Hepatocyte (in vitro differentiated cells): ENCODE results near the gene CALCB.

Source experiments
- EZH2 ChIP-seq: fragments of 200-600 bp; sonication (generic); IDR thresholded peaks from 2 replicates; pipeline ENCODE4 v1.6.1; 2016; ENCODE audit warnings: antibody characterized with exemption, mild to moderate bottlenecking, borderline replicate concordance
- EZH2phosphoT487 ChIP-seq: fragments of 200-600 bp; sonication (generic); IDR thresholded peaks from one replicate; pipeline ENCODE4 v1.6.1; 2018; ENCODE audit warnings: antibody characterized with exemption, mild to moderate bottlenecking, low read depth, moderate library complexity; ENCODE audit not compliant: unreplicated experiment, severe bottlenecking
- TF ChIP-seq, protein P1 (sequence below): fragments of 200-600 bp; sonication (generic); IDR thresholded peaks from 2 replicates; pipeline ENCODE4 v1.5.1; 2016; ENCODE audit warnings: antibody characterized with exemption, mild to moderate bottlenecking; ENCODE audit not compliant: poor library complexity

GRCh38 chr11:15109602-15110001 is 36.2 kb downstream of the CALCB start:
- TF ChIP-seq, protein P1, sequence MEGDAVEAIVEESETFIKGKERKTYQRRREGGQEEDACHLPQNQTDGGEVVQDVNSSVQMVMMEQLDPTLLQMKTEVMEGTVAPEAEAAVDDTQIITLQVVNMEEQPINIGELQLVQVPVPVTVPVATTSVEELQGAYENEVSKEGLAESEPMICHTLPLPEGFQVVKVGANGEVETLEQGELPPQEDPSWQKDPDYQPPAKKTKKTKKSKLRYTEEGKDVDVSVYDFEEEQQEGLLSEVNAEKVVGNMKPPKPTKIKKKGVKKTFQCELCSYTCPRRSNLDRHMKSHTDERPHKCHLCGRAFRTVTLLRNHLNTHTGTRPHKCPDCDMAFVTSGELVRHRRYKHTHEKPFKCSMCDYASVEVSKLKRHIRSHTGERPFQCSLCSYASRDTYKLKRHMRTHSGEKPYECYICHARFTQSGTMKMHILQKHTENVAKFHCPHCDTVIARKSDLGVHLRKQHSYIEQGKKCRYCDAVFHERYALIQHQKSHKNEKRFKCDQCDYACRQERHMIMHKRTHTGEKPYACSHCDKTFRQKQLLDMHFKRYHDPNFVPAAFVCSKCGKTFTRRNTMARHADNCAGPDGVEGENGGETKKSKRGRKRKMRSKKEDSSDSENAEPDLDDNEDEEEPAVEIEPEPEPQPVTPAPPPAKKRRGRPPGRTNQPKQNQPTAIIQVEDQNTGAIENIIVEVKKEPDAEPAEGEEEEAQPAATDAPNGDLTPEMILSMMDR = no peak
- no peak for TF ChIP-seq EZH2phosphoT487
- TF ChIP-seq EZH2 = no peak
